ENCODE results near the gene COL24A1.

- TF ChIP-seq CTCF (IDR thresholded peaks at IDR 0.05) = no peak
- TF ChIP-seq POLR2A (IDR thresholded peaks at IDR 0.05) = no peak
These were observed 95.0 kb downstream of the COL24A1 start for GRCh38 chr1:86061551-86061990.
